Activated CD8-positive, alpha-beta T cell treated with anti-CD3 and anti-CD28 coated beads for 36 hours (primary cell): Measurements from ENCODE around the gene FAM168A. TPM values are rescaled to one million over a fixed set of nuclear protein-coding genes. Genes with fewer than 3 reads are reported as not detected.

Experiments used
- ATAC-seq: fragments of 200-7000 bp; cut with Tn5 transposase; one replicate; pipeline ENCODE4 v1.10.0; 2021; ENCODE audit warnings: mild to moderate bottlenecking, moderate library complexity
- CTCF ChIA-PET: fragments of 350-600 bp; sonication (Branson Sonifier 250); formaldehyde crosslinking; loops from one replicate; lab custom pipeline; 2021; ENCODE audit warnings: antibody characterized with exemption; lab: Charles Lee
- POLR2A ChIA-PET: fragments of 350-600 bp; sonication (Branson Sonifier 250); formaldehyde crosslinking; loops from one replicate; lab custom pipeline; 2021; ENCODE audit warnings: antibody characterized with exemption; lab: Charles Lee
- DNase-seq: peaks from one replicate; pipeline ENCODE4 v3.0.0-alpha.2; 2020
- H3K27ac Mint-ChIP-seq: one replicate; pipeline ENCODE4 v1.8.0; 2021; ENCODE audit warnings: mild to moderate bottlenecking, mixed read lengths
- H3K27me3 Mint-ChIP-seq: one replicate; pipeline ENCODE4 v1.8.0; 2021; ENCODE audit warnings: mixed read lengths
- H3K36me3 Mint-ChIP-seq: one replicate; pipeline ENCODE4 v1.8.0; 2021; ENCODE audit warnings: low read depth, mixed read lengths
- H3K4me1 Mint-ChIP-seq: one replicate; pipeline ENCODE4 v1.8.0; 2021; ENCODE audit warnings: low read depth, mixed read lengths
- H3K4me3 Mint-ChIP-seq: one replicate; pipeline ENCODE4 v1.8.0; 2021; ENCODE audit warnings: mild to moderate bottlenecking, moderate library complexity, mixed read lengths
- H3K9me3 Mint-ChIP-seq: one replicate; pipeline ENCODE4 v1.8.0; 2021; ENCODE audit warnings: mixed read lengths
- intact Hi-C: fragments of 100-400 bp; cut with micrococcal nuclease; formaldehyde crosslinking; loops from one replicate; pipeline ENCODE4 v1.10.0; 2022
- total RNA-seq, 2 experiments: library from RNA; stranded (reverse); gene quantifications; one replicate each; pipeline ENCODE4 v1.2.3, GENCODE V29; 2021
- TF ChIP-seq, protein P1 (sequence below): fragments of 200-600 bp; IDR thresholded peaks from one replicate; pipeline ENCODE4 v1.8.0; 2022; ENCODE audit warnings: antibody characterized with exemption, mild to moderate bottlenecking

FAM168A gene
- total RNA-seq, 2 experiments from 2014 or later, result 13.0 to 14.2 TPM

DNA sequence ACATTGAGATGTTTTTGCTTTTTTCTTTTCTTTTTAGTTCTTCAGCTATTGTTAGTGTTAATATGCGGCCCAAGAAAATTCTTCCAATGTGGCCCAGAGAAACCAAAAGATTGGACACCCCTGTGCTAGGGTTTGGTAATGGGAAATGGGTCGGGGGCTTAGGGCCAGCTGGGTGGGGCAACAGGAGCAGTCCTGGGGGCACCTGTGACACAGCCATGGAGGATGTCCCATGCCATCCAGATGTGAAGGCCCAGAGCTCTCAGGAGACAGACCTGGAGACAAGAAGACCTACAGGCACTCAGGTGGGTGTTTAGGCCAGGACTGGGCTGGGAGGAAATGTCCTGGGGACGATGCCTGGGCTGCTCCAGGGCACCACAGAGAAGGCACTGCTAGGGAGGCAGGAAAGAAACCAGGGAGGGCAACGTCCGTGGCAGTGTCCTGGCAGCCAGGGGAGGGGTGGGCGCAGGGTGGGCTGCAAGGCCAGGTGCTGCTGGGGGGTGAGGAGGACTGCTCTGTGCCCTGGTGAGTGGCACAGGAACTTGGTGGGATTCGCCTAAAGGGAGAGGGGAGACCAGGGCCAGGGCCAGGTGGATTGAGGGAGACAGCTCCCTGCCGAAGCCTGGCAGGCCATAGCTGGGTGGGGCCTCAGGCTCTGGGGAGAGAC, 200.3 kb downstream of the FAM168A start:
- ATAC-seq, result no peak
- no peaks in the 10 kb centered on the region for H3K4me1 Mint-ChIP-seq
- H3K4me3 Mint-ChIP-seq, result no peak overlapping the region
- no peak for DNase-seq
- TF ChIP-seq, protein P1, sequence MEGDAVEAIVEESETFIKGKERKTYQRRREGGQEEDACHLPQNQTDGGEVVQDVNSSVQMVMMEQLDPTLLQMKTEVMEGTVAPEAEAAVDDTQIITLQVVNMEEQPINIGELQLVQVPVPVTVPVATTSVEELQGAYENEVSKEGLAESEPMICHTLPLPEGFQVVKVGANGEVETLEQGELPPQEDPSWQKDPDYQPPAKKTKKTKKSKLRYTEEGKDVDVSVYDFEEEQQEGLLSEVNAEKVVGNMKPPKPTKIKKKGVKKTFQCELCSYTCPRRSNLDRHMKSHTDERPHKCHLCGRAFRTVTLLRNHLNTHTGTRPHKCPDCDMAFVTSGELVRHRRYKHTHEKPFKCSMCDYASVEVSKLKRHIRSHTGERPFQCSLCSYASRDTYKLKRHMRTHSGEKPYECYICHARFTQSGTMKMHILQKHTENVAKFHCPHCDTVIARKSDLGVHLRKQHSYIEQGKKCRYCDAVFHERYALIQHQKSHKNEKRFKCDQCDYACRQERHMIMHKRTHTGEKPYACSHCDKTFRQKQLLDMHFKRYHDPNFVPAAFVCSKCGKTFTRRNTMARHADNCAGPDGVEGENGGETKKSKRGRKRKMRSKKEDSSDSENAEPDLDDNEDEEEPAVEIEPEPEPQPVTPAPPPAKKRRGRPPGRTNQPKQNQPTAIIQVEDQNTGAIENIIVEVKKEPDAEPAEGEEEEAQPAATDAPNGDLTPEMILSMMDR, result no peak
- no peaks in the 10 kb centered on the region for H3K9me3 Mint-ChIP-seq
- peak overlapping the region; percentile 1 for H3K27ac Mint-ChIP-seq
- ChIA-PET POLR2A (interaction anchor here (1.3 kb wide), 1 partner anchor 14 kb away, joined by 4 read pairs; no protein-coding TSS in a partner anchor), CTCF (interaction anchor here (1.6 to 9.9 kb wide), 2 partner anchors 46 to 262 kb away, joined by 6 to 133 read pairs; no protein-coding TSS in a partner anchor)
- H3K27me3 Mint-ChIP-seq, result no peaks in the 10 kb centered on the region
- intact Hi-C loops, result no loop called here
- peaks cover 12% of the 10 kb centered on the region for H3K36me3 Mint-ChIP-seq

DNA sequence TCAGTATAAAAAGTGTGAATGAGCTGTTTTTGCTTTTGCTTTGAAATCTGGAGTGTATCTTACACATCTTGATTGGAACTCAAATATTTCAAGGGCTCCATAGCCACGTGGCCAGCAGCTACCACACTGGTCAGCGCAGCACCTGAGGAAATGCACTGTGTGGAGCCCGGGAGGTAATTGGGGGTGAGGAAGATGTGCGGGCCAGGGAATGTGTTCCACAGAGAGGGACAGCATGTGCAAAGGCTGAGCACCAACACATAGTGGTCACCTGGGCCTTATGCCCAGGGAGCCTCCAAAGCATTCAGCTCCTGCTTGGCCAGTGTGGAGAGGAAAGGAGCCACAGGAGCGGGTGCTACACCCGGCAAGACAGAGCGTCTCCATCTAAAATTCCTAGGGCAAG, 200.9 kb downstream of the FAM168A start:
- POLR2A ChIA-PET, result interaction anchor here (1.3 kb wide), 1 partner anchor 14 kb away, joined by 4 read pairs; no protein-coding TSS in a partner anchor
- no peak overlapping the region for H3K4me3 Mint-ChIP-seq
- H3K9me3 Mint-ChIP-seq, result no peaks in the 10 kb centered on the region
- CTCF ChIA-PET, result interaction anchor here (1.6 to 9.9 kb wide), 3 partner anchors 37 to 263 kb away, joined by 6 to 133 read pairs (median 6); no protein-coding TSS in a partner anchor
- peaks cover 17% of the 10 kb centered on the region for H3K36me3 Mint-ChIP-seq
- TF ChIP-seq, protein P1, result no peak
- DNase-seq (no peak), ATAC-seq (no peak)
- H3K27me3 Mint-ChIP-seq, result no peaks in the 10 kb centered on the region
- intact Hi-C loops, result no loop called here
- H3K4me1 Mint-ChIP-seq, result no peaks in the 10 kb centered on the region
- no peak overlapping the region for H3K27ac Mint-ChIP-seq

DNA sequence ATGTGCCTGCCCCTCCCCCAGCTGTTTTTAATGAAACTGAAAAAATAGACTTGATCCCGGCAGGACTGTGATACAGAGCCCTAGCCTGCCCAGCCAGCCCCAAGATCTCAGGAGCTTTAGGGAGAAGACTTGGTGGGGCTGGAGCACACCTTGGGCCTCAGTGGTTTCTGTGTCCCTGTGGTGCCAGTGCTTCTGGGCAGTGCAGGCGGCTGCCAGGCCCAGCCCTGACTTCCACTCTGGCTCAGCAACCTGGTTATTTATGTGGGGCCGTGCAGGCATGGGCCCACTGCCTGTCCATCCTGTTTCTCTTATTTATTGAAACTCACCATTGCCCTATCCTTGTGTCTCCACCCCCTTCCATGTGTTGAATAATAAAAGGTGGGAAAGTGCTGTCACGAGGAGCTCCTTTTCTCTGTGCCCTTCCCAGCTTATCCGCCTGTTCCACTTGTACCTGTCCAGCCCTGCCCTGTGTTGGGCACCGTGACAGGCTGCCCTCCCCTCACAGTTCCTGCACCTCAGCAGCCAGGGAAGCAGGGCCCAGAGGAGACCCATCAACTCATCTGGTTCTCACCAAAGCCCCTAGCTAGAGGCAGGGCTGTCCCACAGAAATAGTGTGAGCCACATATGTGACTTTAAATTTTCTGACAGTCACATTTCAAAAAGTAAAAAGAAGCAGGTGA, 201.5 kb downstream of the FAM168A start:
- Mint-ChIP-seq H3K36me3 (peaks cover 17% of the 10 kb centered on the region), H3K4me3 (no peak overlapping the region), H3K27me3 (no peaks in the 10 kb centered on the region), H3K27ac (peak overlapping the region; percentile 22), H3K9me3 (no peaks in the 10 kb centered on the region), H3K4me1 (no peaks in the 10 kb centered on the region)
- POLR2A ChIA-PET, result interaction anchor here (1.0 to 1.3 kb wide), 2 partner anchors 13 to 19 kb away, joined by 3 to 4 read pairs; no protein-coding TSS in a partner anchor
- ATAC-seq (no peak), DNase-seq (no peak)
- intact Hi-C loops, result no loop called here
- CTCF ChIA-PET, result interaction anchor here (1.6 to 9.9 kb wide), 3 partner anchors 36 to 264 kb away, joined by 6 to 133 read pairs (median 6); no protein-coding TSS in a partner anchor
- TF ChIP-seq, protein P1, result no peak

DNA sequence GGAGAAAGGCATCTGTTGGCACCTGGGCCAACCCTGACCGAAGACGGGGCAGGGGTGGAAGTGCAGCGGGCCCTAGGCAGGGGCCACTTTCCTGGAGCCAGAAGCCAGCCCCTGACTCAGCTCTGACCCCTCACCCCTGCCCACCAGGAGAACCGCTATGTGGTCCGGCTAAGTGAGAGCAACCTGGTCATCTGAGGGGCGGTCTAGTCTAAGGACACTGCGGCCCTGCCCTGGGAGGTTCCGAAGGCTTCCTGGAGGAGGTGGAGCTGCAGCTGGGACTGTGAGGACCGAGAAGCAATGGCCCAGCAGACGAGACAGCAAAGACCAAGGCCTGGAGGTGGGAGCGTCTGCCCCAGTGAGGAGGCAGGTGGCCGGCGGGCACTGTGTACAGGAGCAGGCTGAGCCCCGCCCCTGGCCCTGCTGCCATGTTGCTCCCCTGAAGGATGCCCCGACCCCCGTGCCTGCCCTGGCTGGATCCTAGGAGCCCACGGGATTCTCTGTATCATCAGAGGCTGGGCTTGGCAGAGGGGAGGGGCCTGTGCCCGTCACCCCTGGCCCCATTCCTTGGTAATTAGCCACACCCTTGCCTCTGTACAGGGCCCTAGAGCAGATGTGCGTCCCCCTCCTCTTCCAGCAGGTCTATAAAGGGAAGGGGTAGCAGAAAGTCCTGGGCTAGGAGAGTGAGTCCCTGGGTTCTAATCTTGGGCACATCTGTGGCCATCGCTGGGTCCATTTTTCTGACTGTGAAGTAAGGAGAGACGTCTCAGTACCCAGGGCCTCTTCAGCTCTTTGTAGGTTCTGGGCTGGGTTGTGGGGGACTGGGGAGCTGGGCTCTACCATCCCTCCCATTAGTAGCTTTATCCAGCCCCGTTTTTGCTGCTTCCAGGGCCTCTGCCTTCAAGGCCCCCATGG, 202.4 kb downstream of the FAM168A start:
- H3K9me3 Mint-ChIP-seq, result no peaks in the 10 kb centered on the region
- H3K27me3 Mint-ChIP-seq, result no peaks in the 10 kb centered on the region
- TF ChIP-seq, protein P1, result no peak
- ChIA-PET CTCF (interaction anchor here (1.6 to 9.9 kb wide), 3 partner anchors 35 to 264 kb away, joined by 6 to 133 read pairs (median 6); no protein-coding TSS in a partner anchor), POLR2A (interaction anchor here (1.0 kb wide), 1 partner anchor 18 kb away, joined by 3 read pairs; no protein-coding TSS in a partner anchor)
- ATAC-seq (no peak), DNase-seq (no peak)
- no peak overlapping the region for H3K4me3 Mint-ChIP-seq
- intact Hi-C loops, result no loop called here
- no peak overlapping the region for H3K27ac Mint-ChIP-seq
- H3K4me1 Mint-ChIP-seq, result no peaks in the 10 kb centered on the region
- H3K36me3 Mint-ChIP-seq, result peaks cover 17% of the 10 kb centered on the region
